CD14-positive monocyte (primary cell): Measurements from ENCODE around the gene CA7. TPM values are rescaled to one million over a fixed set of nuclear protein-coding genes. Genes with fewer than 3 reads are reported as not detected.

Experiments
- DNase-seq, 3 donors: peaks; one replicate each; pipeline ENCODE4 v3.0.0-alpha.2; 2011 to 2022
- H2AFZ ChIP-seq: 2 replicates; pipeline ENCODE4 v1.6.0; 2012; ENCODE audit warnings: mild to moderate bottlenecking, low read depth, low read length, inconsistent platforms; ENCODE audit not compliant: insufficient read depth, poor library complexity, severe bottlenecking
- H3K27ac ChIP-seq, 2 donors: 1 replicate in 1 of 2; 2 replicates in 1 of 2; pipeline ENCODE4 v1.5.1; 2012 to 2013; ENCODE audit warnings: low read length in 2 of 2, control low read depth in 1 of 2, inconsistent platforms in 1 of 2, low read depth in 1 of 2, mild to moderate bottlenecking in 1 of 2
- H3K27me3 ChIP-seq, 2 donors: one replicate each; pipeline versions ENCODE4 v1.6.0 to v1.6.1; 2011 to 2013; ENCODE audit warnings: low read length in 2 of 2; ENCODE audit not compliant: control insufficient read depth in 2 of 2, insufficient read depth in 2 of 2
- H3K36me3 ChIP-seq, 2 donors: replicated peaks in 1 of 2; 1 replicate in 1 of 2; 2 replicates in 1 of 2; pipeline versions ENCODE4 v1.5.1 to v1.6.1; 2012 to 2013; ENCODE audit warnings: low read length in 2 of 2, control low read depth in 1 of 2, inconsistent platforms in 1 of 2, mild to moderate bottlenecking in 1 of 2; ENCODE audit not compliant: insufficient read depth in 2 of 2, control insufficient read depth in 1 of 2
- H3K4me1 ChIP-seq, 2 donors: 1 replicate in 1 of 2; 2 replicates in 1 of 2; pipeline versions ENCODE4 v1.5.1 to v1.6.1; 2012 to 2013; ENCODE audit warnings: low read length in 2 of 2, control low read depth in 1 of 2, inconsistent platforms in 1 of 2, mild to moderate bottlenecking in 1 of 2, moderate library complexity in 1 of 2; ENCODE audit not compliant: insufficient read depth in 2 of 2, control insufficient read depth in 1 of 2
- H3K4me2 ChIP-seq: replicated peaks from 2 replicates; pipeline ENCODE3; 2012; ENCODE audit warnings: low read length, moderate library complexity, mild to moderate bottlenecking; ENCODE audit not compliant: poor library complexity, severe bottlenecking; ENCODE audit errors: extremely low read depth
- H3K4me3 ChIP-seq, 3 experiments: fragments of 200-600 bp in 1 of 3; sonication (generic) in 1 of 3; replicated peaks in 1 of 3; 1 replicate in 2 of 3; 2 replicates in 1 of 3; pipeline ENCODE4 v1.5.1; 2011 to 2013; ENCODE audit warnings: low read length in 3 of 3, mild to moderate bottlenecking in 3 of 3, control low read depth in 2 of 3, low read depth in 2 of 3, inconsistent platforms in 1 of 3, moderate library complexity in 1 of 3
- H3K79me2 ChIP-seq: 2 replicates; pipeline ENCODE4 v1.6.0; 2012; ENCODE audit warnings: mild to moderate bottlenecking, control low read depth, inconsistent platforms, low read length, moderate library complexity; ENCODE audit not compliant: insufficient read depth
- H3K9ac ChIP-seq: 2 replicates; pipeline ENCODE4 v1.6.0; 2017; ENCODE audit warnings: low read length, mild to moderate bottlenecking; ENCODE audit not compliant: insufficient read depth, poor library complexity, severe bottlenecking
- H3K9me3 ChIP-seq, 2 donors: replicated peaks in 1 of 2; 1 replicate in 1 of 2; 2 replicates in 1 of 2; pipeline versions ENCODE4 v1.5.1 to v1.6.1; 2012 to 2013; ENCODE audit warnings: low read length in 2 of 2, control low read depth in 1 of 2; ENCODE audit not compliant: control insufficient read depth in 1 of 2, insufficient read depth in 1 of 2
- H4K20me1 ChIP-seq: 2 replicates; pipeline ENCODE4 v1.6.0; 2012; ENCODE audit warnings: mild to moderate bottlenecking, low read length, control low read depth, moderate library complexity; ENCODE audit not compliant: insufficient read depth
- H3K27ac Mint-ChIP-seq, 7 donors: one replicate each; pipeline ENCODE4 v1.8.0; 2020; ENCODE audit warnings: mild to moderate bottlenecking in 7 of 7, mixed read lengths in 7 of 7, moderate library complexity in 6 of 7, inconsistent platforms in 2 of 7
- H3K27me3 Mint-ChIP-seq, 3 donors: one replicate each; pipeline ENCODE4 v1.8.0; 2021 to 2022; ENCODE audit warnings: low read depth in 3 of 3, mild to moderate bottlenecking in 3 of 3, mixed read lengths in 3 of 3, moderate library complexity in 3 of 3, inconsistent platforms in 1 of 3
- H3K36me3 Mint-ChIP-seq, 2 donors: one replicate each; pipeline ENCODE4 v1.8.0; 2020; ENCODE audit warnings: mixed read lengths in 2 of 2, inconsistent platforms in 1 of 2, mild to moderate bottlenecking in 1 of 2
- H3K4me1 Mint-ChIP-seq: one replicate; pipeline ENCODE4 v1.8.0; 2020; ENCODE audit warnings: mild to moderate bottlenecking, mixed read lengths
- H3K4me3 Mint-ChIP-seq, 2 donors: one replicate each; pipeline ENCODE4 v1.8.0; 2020; ENCODE audit warnings: mild to moderate bottlenecking in 2 of 2, mixed read lengths in 2 of 2, moderate library complexity in 1 of 2
- H3K9me3 Mint-ChIP-seq, 7 donors: one replicate each; pipeline ENCODE4 v1.8.0; 2020 to 2022; ENCODE audit warnings: mixed read lengths in 7 of 7, mild to moderate bottlenecking in 6 of 7, moderate library complexity in 6 of 7, inconsistent platforms in 2 of 7
- WGBS: methylation state at CpG from one replicate; pipeline ENCODE4 v1.1.5; 2013; ENCODE audit warnings: missing lambda C conversion rate; ENCODE audit not compliant: insufficient coverage; 5-methylcytosine and 5-hydroxymethylcytosine counted together
- intact Hi-C, 2 donors: fragments of 100-400 bp; cut with micrococcal nuclease; formaldehyde crosslinking; loops; one replicate each; pipeline versions ENCODE4 v1.15.0 to v1.15.1; 2023
- polyA plus RNA-seq, 3 donors: library from polyadenylated mRNA; depleted of rRNA in 1 of 3; unstranded in 2 of 3; stranded (reverse) in 1 of 3; fragments of 300-500 nt in 2 of 3; fragments of >200 nt in 1 of 3; fragmentation: Illumina TruSeq in 2 of 3; gene quantifications; 1 replicate in 2 of 3; 2 replicates in 1 of 3; pipeline ENCODE4 v1.2.3, GENCODE V29; 2012 to 2021
- TF ChIP-seq, protein P1 (sequence below): fragments of 200-600 bp; IDR thresholded peaks from one replicate; pipeline ENCODE4 v1.8.0; 2022; ENCODE audit warnings: antibody characterized with exemption, mild to moderate bottlenecking

Gene CA7
- polyA plus RNA-seq, 3 donors: not detected

- Histone ChIP-seq H3K9ac (no peak overlapping the region), H3K79me2 (no peaks in the 10 kb centered on the region), H3K4me2 (no peak overlapping the region), H3K36me3 (no peaks in the 10 kb centered on the region), H3K4me1 (no peaks in the 10 kb centered on the region), H3K9me3 (no peaks in the 10 kb centered on the region), H3K4me3 (no peak overlapping the region), H4K20me1 (no peaks in the 10 kb centered on the region), H2AFZ (no peak overlapping the region), H3K27me3 (no peaks in the 10 kb centered on the region), H3K27ac (no peak overlapping the region)
- intact Hi-C loops: no loop called here
- Mint-ChIP-seq H3K27ac (no peak overlapping the region), H3K27me3 (peaks cover 6 to 9% (median 7%) of the 10 kb centered on the region in 3 donors), H3K4me3 (no peak overlapping the region), H3K4me1 (peaks cover 4% of the 10 kb centered on the region), H3K36me3 (no peaks in the 10 kb centered on the region), H3K9me3 (no peaks in the 10 kb centered on the region)
- WGBS: 100% methylated on average over 1 of the region's 7 CpGs
- no peak for DNase-seq
- TF ChIP-seq, protein P1, sequence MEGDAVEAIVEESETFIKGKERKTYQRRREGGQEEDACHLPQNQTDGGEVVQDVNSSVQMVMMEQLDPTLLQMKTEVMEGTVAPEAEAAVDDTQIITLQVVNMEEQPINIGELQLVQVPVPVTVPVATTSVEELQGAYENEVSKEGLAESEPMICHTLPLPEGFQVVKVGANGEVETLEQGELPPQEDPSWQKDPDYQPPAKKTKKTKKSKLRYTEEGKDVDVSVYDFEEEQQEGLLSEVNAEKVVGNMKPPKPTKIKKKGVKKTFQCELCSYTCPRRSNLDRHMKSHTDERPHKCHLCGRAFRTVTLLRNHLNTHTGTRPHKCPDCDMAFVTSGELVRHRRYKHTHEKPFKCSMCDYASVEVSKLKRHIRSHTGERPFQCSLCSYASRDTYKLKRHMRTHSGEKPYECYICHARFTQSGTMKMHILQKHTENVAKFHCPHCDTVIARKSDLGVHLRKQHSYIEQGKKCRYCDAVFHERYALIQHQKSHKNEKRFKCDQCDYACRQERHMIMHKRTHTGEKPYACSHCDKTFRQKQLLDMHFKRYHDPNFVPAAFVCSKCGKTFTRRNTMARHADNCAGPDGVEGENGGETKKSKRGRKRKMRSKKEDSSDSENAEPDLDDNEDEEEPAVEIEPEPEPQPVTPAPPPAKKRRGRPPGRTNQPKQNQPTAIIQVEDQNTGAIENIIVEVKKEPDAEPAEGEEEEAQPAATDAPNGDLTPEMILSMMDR: no peak
These were observed 56.7 kb downstream of the CA7 start for GRCh38 chr16:66900721-66901441.

DNA sequence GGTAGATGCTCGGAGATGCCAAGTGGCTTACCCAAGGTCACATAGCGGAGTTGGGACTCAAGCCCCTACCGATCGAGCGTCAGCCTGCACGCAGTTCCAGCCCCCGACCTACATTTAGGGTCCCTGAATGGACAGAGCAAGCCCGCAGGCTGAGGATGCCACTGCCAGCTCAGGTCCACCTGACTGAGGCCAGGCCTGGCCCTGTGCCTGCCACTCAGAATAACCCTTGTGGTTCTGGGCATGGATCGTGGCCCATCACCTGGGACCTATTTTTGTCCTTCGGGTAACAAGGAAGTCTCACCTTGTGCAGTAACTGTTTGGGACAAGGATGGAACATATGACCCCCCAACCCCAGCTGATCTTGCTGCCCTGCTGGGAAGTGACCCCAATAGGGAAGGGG is 57.4 kb downstream of the CA7 start:
- H3K4me2 ChIP-seq: no peak overlapping the region
- TF ChIP-seq, protein P1: no peak
- H3K79me2 ChIP-seq: no peaks in the 10 kb centered on the region
- no peak overlapping the region for H3K4me3 Mint-ChIP-seq
- H3K9me3 Mint-ChIP-seq: no peaks in the 10 kb centered on the region
- peaks cover 4% of the 10 kb centered on the region for H3K4me1 Mint-ChIP-seq
- no peaks in the 10 kb centered on the region for H3K4me1 ChIP-seq
- H3K9me3 ChIP-seq: no peaks in the 10 kb centered on the region
- intact Hi-C loops: no loop called here
- no peaks in the 10 kb centered on the region for H4K20me1 ChIP-seq
- WGBS: 96% methylated on average over 10 of the region's 10 CpGs
- no peak overlapping the region for H3K27ac Mint-ChIP-seq
- no peak overlapping the region for H2AFZ ChIP-seq
- no peak overlapping the region for H3K4me3 ChIP-seq
- no peaks in the 10 kb centered on the region for H3K27me3 ChIP-seq
- H3K36me3 Mint-ChIP-seq: no peaks in the 10 kb centered on the region
- peaks cover 9% of the 10 kb centered on the region in 3 donors for H3K27me3 Mint-ChIP-seq
- H3K36me3 ChIP-seq: no peaks in the 10 kb centered on the region
- no peak for DNase-seq
- H3K9ac ChIP-seq: no peak overlapping the region
- H3K27ac ChIP-seq: no peak overlapping the region
